GM23248 (cell line): ENCODE measurements around the gene MT1E. TPM values are rescaled to one million over a fixed set of nuclear protein-coding genes. Genes with fewer than 3 reads are reported as not detected.
A peak's percentile ranks its signal among the peaks of the same experiment; 100 is the strongest.
"Not testable (repeated sequence)": the region's sequence is repeated elsewhere in the genome, so short reads cannot be mapped to it uniquely, and the experiment has no call there.

Experiments
- DNase-seq: peaks from one replicate; pipeline ENCODE4 v3.0.0-alpha.2; 2015
- H2AFZ ChIP-seq: fragments of 200-600 bp; sonication (generic); 2 replicates; pipeline ENCODE4 v1.6.1; 2016; ENCODE audit warnings: antibody characterized with exemption
- H3F3A ChIP-seq: fragments of 200-600 bp; sonication (generic); 2 replicates; pipeline ENCODE4 v1.6.1; 2016; ENCODE audit warnings: mild to moderate bottlenecking, antibody characterized with exemption, mixed run types; ENCODE audit not compliant: insufficient read depth
- H3K27ac ChIP-seq: fragments of 200-600 bp; sonication (generic); 2 replicates; pipeline ENCODE4 v1.5.1; 2016; ENCODE audit warnings: mild to moderate bottlenecking
- H3K27me3 ChIP-seq: fragments of 200-600 bp; sonication (generic); replicated peaks from 2 replicates; pipeline ENCODE4 v1.6.1; 2016; ENCODE audit warnings: mild to moderate bottlenecking; ENCODE audit not compliant: insufficient read depth
- H3K36me3 ChIP-seq: fragments of 200-600 bp; sonication (generic); 2 replicates; pipeline ENCODE4 v1.6.1; 2016; ENCODE audit warnings: low read depth, mild to moderate bottlenecking
- H3K4me1 ChIP-seq: fragments of 200-600 bp; sonication (generic); 2 replicates; pipeline ENCODE4 v1.6.1; 2016; ENCODE audit warnings: mild to moderate bottlenecking; ENCODE audit not compliant: insufficient read depth
- H3K4me2 ChIP-seq: fragments of 200-600 bp; sonication (generic); one replicate; pipeline ENCODE4 v1.6.1; 2016; ENCODE audit warnings: mild to moderate bottlenecking; ENCODE audit not compliant: unreplicated experiment
- H3K4me3 ChIP-seq: fragments of 200-600 bp; sonication (generic); 2 replicates; pipeline ENCODE4 v1.5.1; 2016; ENCODE audit warnings: mild to moderate bottlenecking
- H3K79me2 ChIP-seq: fragments of 200-600 bp; sonication (generic); 2 replicates; pipeline ENCODE4 v1.6.1; 2016; ENCODE audit warnings: mild to moderate bottlenecking; ENCODE audit not compliant: insufficient read depth
- H3K9ac ChIP-seq: fragments of 200-600 bp; sonication (generic); 2 replicates; pipeline ENCODE4 v1.6.1; 2016; ENCODE audit warnings: mild to moderate bottlenecking
- H3K9me2 ChIP-seq: fragments of 200-600 bp; sonication (generic); 2 replicates; pipeline ENCODE4 v1.6.1; 2016; ENCODE audit warnings: mixed run types, mild to moderate bottlenecking, moderate library complexity; ENCODE audit not compliant: insufficient read depth
- H3K9me3 ChIP-seq: fragments of 200-600 bp; sonication (generic); one replicate; pipeline ENCODE4 v1.6.1; 2017; ENCODE audit warnings: low read depth
- H4K20me1 ChIP-seq: fragments of 200-600 bp; sonication (generic); 2 replicates; pipeline ENCODE4 v1.6.0; 2016; ENCODE audit not compliant: insufficient read depth
- EZH2 ChIP-seq: fragments of 200-600 bp; sonication (generic); IDR thresholded peaks from 2 replicates; pipeline ENCODE4 v1.6.1; 2018; ENCODE audit warnings: antibody characterized with exemption, mild to moderate bottlenecking; ENCODE audit not compliant: insufficient read depth, poor library complexity, severe bottlenecking
- EZH2phosphoT487 ChIP-seq: fragments of 200-600 bp; sonication (generic); IDR thresholded peaks from 2 replicates; pipeline ENCODE4 v1.6.1; 2018; ENCODE audit warnings: antibody characterized with exemption, moderate library complexity, mild to moderate bottlenecking, low read depth; ENCODE audit not compliant: insufficient read depth
- WGBS, 2 experiments: methylation state at CpG; one replicate each; pipeline ENCODE4 v1.1.6; 2015 to 2017; ENCODE audit warnings: low lambda C conversion rate in 2 of 2, low coverage in 1 of 2; ENCODE audit errors: missing lambda C conversion rate in 2 of 2; 5-methylcytosine and 5-hydroxymethylcytosine counted together
- in situ Hi-C: fragments of 300-500 bp; cut with MboI; formaldehyde crosslinking; loops from 2 replicates; pipeline ENCODE4 v1.15.0; 2020
- polyA plus RNA-seq: library from polyadenylated mRNA; unstranded; fragments of >200 nt; fragmentation: Nextera tagmentation; extraction: Ambion mirVana; gene quantifications from 2 replicates; pipeline ENCODE4 v1.2.1, GENCODE V29; 2016
- total RNA-seq: library from RNA; depleted of rRNA; stranded (reverse); fragments of >200 nt; shearing (Covaris generic); gene quantifications from 2 replicates; pipeline ENCODE4 v1.2.3, GENCODE V29; 2014

The MT1E gene
- total and polyA plus RNA-seq, 2 experiments from 2014 or later: 178 to 329 TPM

- Histone ChIP-seq H3K79me2 (no peaks in the 10 kb centered on the region), H3K4me2 (no peak within 1 kb of the TSS), H3K27me3 (peaks cover 30% of the 10 kb centered on the region), H2AFZ (no peak within 1 kb of the TSS), H3K27ac (no peak within 1 kb of the TSS), H3F3A (no peaks in the 10 kb centered on the region), H4K20me1 (no peaks in the 10 kb centered on the region), H3K4me1 (no peaks in the 10 kb centered on the region), H3K9me2 (no peaks in the 10 kb centered on the region), H3K9ac (no peak within 1 kb of the TSS), H3K9me3 (no peaks in the 10 kb centered on the region), H3K36me3 (no peaks in the 10 kb centered on the region), H3K4me3 (no peak within 1 kb of the TSS)
- WGBS, 2 experiments: 46 to 47% methylated on average over 28 to 37 of the region's 38 CpGs
- DNase-seq: no peak
- in situ Hi-C loops: no loop called here
- TF ChIP-seq EZH2phosphoT487 (no peak), EZH2 (no peak)
Measured at GRCh38 chr16:56669005-56669839, 43.6 kb downstream of the MT1E start, which contains the start of gene MT1H. TSS of gene MT1H (plus strand) at chr16:56669814. CDS start at chr16:56669885, 71 bp downstream.

GRCh38 chr16:56669840-56670619, 44.4 kb downstream of the MT1E start:
- H3K27ac ChIP-seq: no peak overlapping the region
- 55 to 65% methylated on average over 18 to 19 of the region's 19 CpGs for WGBS, 2 experiments

GRCh38 chr16:56670620-56670934, 45.0 kb downstream of the MT1E start:
- WGBS, 2 experiments: 88 to 97% methylated on average over 2 of the region's 2 CpGs
- H3K27me3 ChIP-seq: peaks cover 30% of the 10 kb centered on the region
- no peaks in the 10 kb centered on the region for H3K36me3 ChIP-seq

More at GRCh38 chr16:56669840-56670619, 44.4 kb downstream of the MT1E start:
- Histone ChIP-seq H3F3A (no peaks in the 10 kb centered on the region), H3K4me2 (no peak overlapping the region), H3K4me3 (no peak overlapping the region), H2AFZ (no peak overlapping the region), H3K79me2 (no peaks in the 10 kb centered on the region), H3K27me3 (peaks cover 30% of the 10 kb centered on the region), H3K9me3 (no peaks in the 10 kb centered on the region), H3K9me2 (no peaks in the 10 kb centered on the region), H3K4me1 (no peaks in the 10 kb centered on the region), H4K20me1 (no peaks in the 10 kb centered on the region), H3K9ac (no peak overlapping the region), H3K36me3 (no peaks in the 10 kb centered on the region)
- no peak for DNase-seq
- no peak for TF ChIP-seq EZH2
- in situ Hi-C loops: no loop called here

GRCh38 chr16:56671691-56672090, 46.1 kb downstream of the MT1E start:
- in situ Hi-C loops: not testable (repeated sequence)

More at GRCh38 chr16:56670620-56670934, 45.0 kb downstream of the MT1E start:
- Histone ChIP-seq H2AFZ (no peak overlapping the region), H3K4me2 (no peak overlapping the region), H3F3A (no peaks in the 10 kb centered on the region), H3K9me2 (no peaks in the 10 kb centered on the region), H3K79me2 (no peaks in the 10 kb centered on the region), H3K27ac (no peak overlapping the region), H3K9me3 (no peaks in the 10 kb centered on the region), H3K4me3 (no peak overlapping the region), H3K9ac (no peak overlapping the region), H4K20me1 (no peaks in the 10 kb centered on the region), H3K4me1 (no peaks in the 10 kb centered on the region)
- no peak for TF ChIP-seq EZH2
- DNase-seq: no peak
- in situ Hi-C loops: no loop called here

GRCh38 chr16:56672171-56672570, 46.6 kb downstream of the MT1E start:
- H3K36me3 ChIP-seq, H3K79me2 ChIP-seq, H3K27ac ChIP-seq, H2AFZ ChIP-seq, H3F3A ChIP-seq, H3K9me2 ChIP-seq, H3K4me2 ChIP-seq, H3K9ac ChIP-seq, H3K4me3 ChIP-seq, H3K4me1 ChIP-seq, H3K9me3 ChIP-seq, in situ Hi-C loops, H4K20me1 ChIP-seq, DNase-seq: not testable (repeated sequence)
- H3K27me3 ChIP-seq: peaks cover 30% of the 10 kb centered on the region
- WGBS, 2 experiments: 94% methylated on average over 3 of the region's 3 CpGs

More at GRCh38 chr16:56671691-56672090, 46.1 kb downstream of the MT1E start:
- DNase-seq: peak; percentile 23
- H3K4me3 ChIP-seq, H4K20me1 ChIP-seq, H3K4me1 ChIP-seq, H3K79me2 ChIP-seq, H3K4me2 ChIP-seq, H3K9ac ChIP-seq, H3K36me3 ChIP-seq, H2AFZ ChIP-seq, H3K27ac ChIP-seq, H3F3A ChIP-seq, H3K9me2 ChIP-seq, H3K9me3 ChIP-seq: not testable (repeated sequence)
- 49 to 61% methylated on average over 2 of the region's 2 CpGs for WGBS, 2 experiments
- H3K27me3 ChIP-seq: peaks cover 30% of the 10 kb centered on the region
